WTC11 (cell line): ENCODE measurements around the gene EIF2A. TPM values are rescaled to one million over a fixed set of nuclear protein-coding genes. Genes with fewer than 3 reads are reported as not detected.

ENCODE experiments used
- ATAC-seq: fragments of 200-7000 bp; cut with Tn5 transposase; 2 replicates; pipeline ENCODE4 v1.10.0; 2021; ENCODE audit warnings: mild to moderate bottlenecking, moderate library complexity
- CTCF ChIA-PET: fragments of 300-600 bp; sonication (Branson Sonifier 250); formaldehyde crosslinking; loops from one replicate; lab custom pipeline; 2021; ENCODE audit warnings: antibody characterized with exemption; lab: Charles Lee
- POLR2A ChIA-PET: fragments of 350-600 bp; sonication (Branson Sonifier 250); formaldehyde crosslinking; loops from one replicate; lab custom pipeline; 2021; ENCODE audit warnings: antibody characterized with exemption; lab: Charles Lee
- DNase-seq: peaks from one replicate; pipeline ENCODE4 v3.0.0; 2021; ENCODE audit warnings: low spot score
- H3K27ac Mint-ChIP-seq: 2 replicates; pipeline ENCODE4 v1.8.0; 2021; ENCODE audit warnings: mixed read lengths
- H3K27me3 Mint-ChIP-seq: 2 replicates; pipeline ENCODE4 v1.8.0; 2021; ENCODE audit warnings: low read depth, mild to moderate bottlenecking, moderate library complexity, mixed read lengths
- H3K36me3 Mint-ChIP-seq: 2 replicates; pipeline ENCODE4 v1.8.0; 2021; ENCODE audit warnings: mixed read lengths
- H3K4me1 Mint-ChIP-seq: 2 replicates; pipeline ENCODE4 v1.8.0; 2022; ENCODE audit warnings: mixed read lengths
- H3K4me3 Mint-ChIP-seq: 2 replicates; pipeline ENCODE4 v1.8.0; 2021; ENCODE audit warnings: mild to moderate bottlenecking, moderate library complexity, mixed read lengths
- H3K9me3 Mint-ChIP-seq: 2 replicates; pipeline ENCODE4 v1.8.0; 2021; ENCODE audit warnings: mixed read lengths
- JUN ChIP-seq: sonication (generic); formaldehyde crosslinking; IDR thresholded peaks from 2 replicates; pipeline ENCODE4 v1.8.0; 2023; ENCODE audit warnings: mild to moderate bottlenecking, missing genetic modification reagents
- OVOL2 ChIP-seq: fragments of 250-450 bp; sonication (Bioruptor Pico); IDR thresholded peaks from 2 replicates; pipeline ENCODE4 v1.9.0; 2021; ENCODE audit warnings: mild to moderate bottlenecking, borderline replicate concordance
- TP53 ChIP-seq: sonication (generic); formaldehyde crosslinking; IDR thresholded peaks from 2 replicates; pipeline ENCODE4 v1.8.1; 2023; ENCODE audit warnings: mild to moderate bottlenecking, missing genetic modification reagents
- ZNF232 ChIP-seq: sonication (generic); formaldehyde crosslinking; IDR thresholded peaks from 2 replicates; pipeline ENCODE4 v1.8.0; 2022; ENCODE audit warnings: mild to moderate bottlenecking, missing genetic modification reagents
- total RNA-seq: library from RNA; stranded (reverse); gene quantifications from 3 replicates; pipeline ENCODE4 v1.2.3, GENCODE V29; 2021
- TF ChIP-seq, protein P1 (sequence below): sonication (generic); formaldehyde crosslinking; IDR thresholded peaks from 2 replicates; pipeline ENCODE4 v1.8.1; 2023; ENCODE audit warnings: mild to moderate bottlenecking, missing genetic modification reagents
- TF ChIP-seq, protein P2 (sequence below): sonication (generic); formaldehyde crosslinking; IDR thresholded peaks from 2 replicates; pipeline ENCODE4 v1.8.1; 2022; ENCODE audit warnings: mild to moderate bottlenecking, moderate library complexity, missing genetic modification reagents
- TF ChIP-seq, protein P3 (sequence below): fragments of 250-450 bp; sonication (Bioruptor Pico); IDR thresholded peaks from 2 replicates; pipeline ENCODE4 v1.9.0; 2021; ENCODE audit warnings: mild to moderate bottlenecking
- TF ChIP-seq, protein P4 (sequence below): sonication (generic); formaldehyde crosslinking; conservative IDR thresholded peaks from 2 replicates; pipeline ENCODE4 v1.8.1; 2023; ENCODE audit warnings: mild to moderate bottlenecking, low read depth, missing genetic modification reagents, moderate library complexity
- TF ChIP-seq, protein P5 (sequence below): fragments of 250-450 bp; sonication (Bioruptor Pico); IDR thresholded peaks from 2 replicates; pipeline ENCODE4 v2.1.2; 2022; ENCODE audit warnings: mild to moderate bottlenecking, moderate library complexity
- TF ChIP-seq, protein P6 (sequence below): fragments of 250-450 bp; sonication (Bioruptor Pico); IDR thresholded peaks from 2 replicates; pipeline ENCODE4 v1.9.0; 2021; ENCODE audit warnings: moderate library complexity, mild to moderate bottlenecking, inconsistent platforms, borderline replicate concordance
- TF ChIP-seq, protein P7 (sequence below): fragments of 250-450 bp; sonication (Bioruptor Pico); IDR thresholded peaks from 2 replicates; pipeline ENCODE4 v1.9.0; 2021; ENCODE audit warnings: mild to moderate bottlenecking, borderline replicate concordance

The EIF2A gene
- total RNA-seq, 1 experiment from 2014 or later: 88.4 TPM

DNA sequence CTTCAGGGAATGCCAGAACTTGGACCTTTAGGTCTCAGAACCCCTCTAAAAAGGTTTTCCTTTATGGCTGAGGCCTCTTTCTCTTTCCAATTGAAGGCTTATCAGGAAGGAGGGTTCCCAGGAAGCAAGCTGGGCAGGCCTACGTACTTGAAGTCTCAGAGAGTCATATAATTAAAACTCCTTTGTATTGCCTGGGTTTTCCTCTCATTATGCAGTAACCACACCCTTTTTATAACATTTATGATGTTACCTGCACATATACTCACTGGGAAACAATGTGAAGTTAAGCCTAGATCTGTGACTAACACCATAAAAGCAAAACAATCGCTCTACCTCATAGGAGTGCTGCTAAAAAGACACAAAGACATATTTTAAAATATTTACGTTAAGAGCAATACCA is 27.6 kb upstream of the EIF2A start:
- DNase-seq (no peak), ATAC-seq (no peak)
- TF ChIP-seq, protein P1, sequence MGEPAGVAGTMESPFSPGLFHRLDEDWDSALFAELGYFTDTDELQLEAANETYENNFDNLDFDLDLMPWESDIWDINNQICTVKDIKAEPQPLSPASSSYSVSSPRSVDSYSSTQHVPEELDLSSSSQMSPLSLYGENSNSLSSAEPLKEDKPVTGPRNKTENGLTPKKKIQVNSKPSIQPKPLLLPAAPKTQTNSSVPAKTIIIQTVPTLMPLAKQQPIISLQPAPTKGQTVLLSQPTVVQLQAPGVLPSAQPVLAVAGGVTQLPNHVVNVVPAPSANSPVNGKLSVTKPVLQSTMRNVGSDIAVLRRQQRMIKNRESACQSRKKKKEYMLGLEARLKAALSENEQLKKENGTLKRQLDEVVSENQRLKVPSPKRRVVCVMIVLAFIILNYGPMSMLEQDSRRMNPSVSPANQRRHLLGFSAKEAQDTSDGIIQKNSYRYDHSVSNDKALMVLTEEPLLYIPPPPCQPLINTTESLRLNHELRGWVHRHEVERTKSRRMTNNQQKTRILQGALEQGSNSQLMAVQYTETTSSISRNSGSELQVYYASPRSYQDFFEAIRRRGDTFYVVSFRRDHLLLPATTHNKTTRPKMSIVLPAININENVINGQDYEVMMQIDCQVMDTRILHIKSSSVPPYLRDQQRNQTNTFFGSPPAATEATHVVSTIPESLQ (CRISPR knock-in tag): no peak
- TF ChIP-seq TP53 (CRISPR knock-in tag) (no peak), JUN (CRISPR knock-in tag) (no peak), OVOL2 (CRISPR knock-in tag) (no peak), ZNF232 (CRISPR knock-in tag) (no peak)
- TF ChIP-seq, protein P2, sequence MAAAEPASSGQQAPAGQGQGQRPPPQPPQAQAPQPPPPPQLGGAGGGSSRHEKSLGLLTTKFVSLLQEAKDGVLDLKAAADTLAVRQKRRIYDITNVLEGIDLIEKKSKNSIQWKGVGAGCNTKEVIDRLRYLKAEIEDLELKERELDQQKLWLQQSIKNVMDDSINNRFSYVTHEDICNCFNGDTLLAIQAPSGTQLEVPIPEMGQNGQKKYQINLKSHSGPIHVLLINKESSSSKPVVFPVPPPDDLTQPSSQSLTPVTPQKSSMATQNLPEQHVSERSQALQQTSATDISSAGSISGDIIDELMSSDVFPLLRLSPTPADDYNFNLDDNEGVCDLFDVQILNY (CRISPR knock-in tag): no peak
- TF ChIP-seq, protein P3, sequence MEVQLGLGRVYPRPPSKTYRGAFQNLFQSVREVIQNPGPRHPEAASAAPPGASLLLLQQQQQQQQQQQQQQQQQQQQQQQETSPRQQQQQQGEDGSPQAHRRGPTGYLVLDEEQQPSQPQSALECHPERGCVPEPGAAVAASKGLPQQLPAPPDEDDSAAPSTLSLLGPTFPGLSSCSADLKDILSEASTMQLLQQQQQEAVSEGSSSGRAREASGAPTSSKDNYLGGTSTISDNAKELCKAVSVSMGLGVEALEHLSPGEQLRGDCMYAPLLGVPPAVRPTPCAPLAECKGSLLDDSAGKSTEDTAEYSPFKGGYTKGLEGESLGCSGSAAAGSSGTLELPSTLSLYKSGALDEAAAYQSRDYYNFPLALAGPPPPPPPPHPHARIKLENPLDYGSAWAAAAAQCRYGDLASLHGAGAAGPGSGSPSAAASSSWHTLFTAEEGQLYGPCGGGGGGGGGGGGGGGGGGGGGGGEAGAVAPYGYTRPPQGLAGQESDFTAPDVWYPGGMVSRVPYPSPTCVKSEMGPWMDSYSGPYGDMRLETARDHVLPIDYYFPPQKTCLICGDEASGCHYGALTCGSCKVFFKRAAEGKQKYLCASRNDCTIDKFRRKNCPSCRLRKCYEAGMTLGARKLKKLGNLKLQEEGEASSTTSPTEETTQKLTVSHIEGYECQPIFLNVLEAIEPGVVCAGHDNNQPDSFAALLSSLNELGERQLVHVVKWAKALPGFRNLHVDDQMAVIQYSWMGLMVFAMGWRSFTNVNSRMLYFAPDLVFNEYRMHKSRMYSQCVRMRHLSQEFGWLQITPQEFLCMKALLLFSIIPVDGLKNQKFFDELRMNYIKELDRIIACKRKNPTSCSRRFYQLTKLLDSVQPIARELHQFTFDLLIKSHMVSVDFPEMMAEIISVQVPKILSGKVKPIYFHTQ (CRISPR knock-in tag): no peak
- TF ChIP-seq, protein P4, sequence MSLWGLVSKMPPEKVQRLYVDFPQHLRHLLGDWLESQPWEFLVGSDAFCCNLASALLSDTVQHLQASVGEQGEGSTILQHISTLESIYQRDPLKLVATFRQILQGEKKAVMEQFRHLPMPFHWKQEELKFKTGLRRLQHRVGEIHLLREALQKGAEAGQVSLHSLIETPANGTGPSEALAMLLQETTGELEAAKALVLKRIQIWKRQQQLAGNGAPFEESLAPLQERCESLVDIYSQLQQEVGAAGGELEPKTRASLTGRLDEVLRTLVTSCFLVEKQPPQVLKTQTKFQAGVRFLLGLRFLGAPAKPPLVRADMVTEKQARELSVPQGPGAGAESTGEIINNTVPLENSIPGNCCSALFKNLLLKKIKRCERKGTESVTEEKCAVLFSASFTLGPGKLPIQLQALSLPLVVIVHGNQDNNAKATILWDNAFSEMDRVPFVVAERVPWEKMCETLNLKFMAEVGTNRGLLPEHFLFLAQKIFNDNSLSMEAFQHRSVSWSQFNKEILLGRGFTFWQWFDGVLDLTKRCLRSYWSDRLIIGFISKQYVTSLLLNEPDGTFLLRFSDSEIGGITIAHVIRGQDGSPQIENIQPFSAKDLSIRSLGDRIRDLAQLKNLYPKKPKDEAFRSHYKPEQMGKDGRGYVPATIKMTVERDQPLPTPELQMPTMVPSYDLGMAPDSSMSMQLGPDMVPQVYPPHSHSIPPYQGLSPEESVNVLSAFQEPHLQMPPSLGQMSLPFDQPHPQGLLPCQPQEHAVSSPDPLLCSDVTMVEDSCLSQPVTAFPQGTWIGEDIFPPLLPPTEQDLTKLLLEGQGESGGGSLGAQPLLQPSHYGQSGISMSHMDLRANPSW (CRISPR knock-in tag): no peak
- TF ChIP-seq, protein P5, sequence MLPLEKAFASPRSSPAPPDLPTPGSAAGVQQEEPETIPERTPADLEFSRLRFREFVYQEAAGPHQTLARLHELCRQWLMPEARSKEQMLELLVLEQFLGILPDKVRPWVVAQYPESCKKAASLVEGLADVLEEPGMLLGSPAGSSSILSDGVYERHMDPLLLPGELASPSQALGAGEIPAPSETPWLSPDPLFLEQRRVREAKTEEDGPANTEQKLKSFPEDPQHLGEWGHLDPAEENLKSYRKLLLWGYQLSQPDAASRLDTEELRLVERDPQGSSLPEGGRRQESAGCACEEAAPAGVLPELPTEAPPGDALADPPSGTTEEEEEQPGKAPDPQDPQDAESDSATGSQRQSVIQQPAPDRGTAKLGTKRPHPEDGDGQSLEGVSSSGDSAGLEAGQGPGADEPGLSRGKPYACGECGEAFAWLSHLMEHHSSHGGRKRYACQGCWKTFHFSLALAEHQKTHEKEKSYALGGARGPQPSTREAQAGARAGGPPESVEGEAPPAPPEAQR (CRISPR knock-in tag): no peak
- TF ChIP-seq, protein P6, sequence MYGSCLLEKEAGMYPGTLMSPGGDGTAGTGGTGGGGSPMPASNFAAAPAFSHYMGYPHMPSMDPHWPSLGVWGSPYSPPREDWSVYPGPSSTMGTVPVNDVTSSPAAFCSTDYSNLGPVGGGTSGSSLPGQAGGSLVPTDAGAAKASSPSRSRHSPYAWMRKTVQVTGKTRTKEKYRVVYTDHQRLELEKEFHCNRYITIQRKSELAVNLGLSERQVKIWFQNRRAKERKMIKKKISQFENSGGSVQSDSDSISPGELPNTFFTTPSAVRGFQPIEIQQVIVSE: no peak
- TF ChIP-seq, protein P7, sequence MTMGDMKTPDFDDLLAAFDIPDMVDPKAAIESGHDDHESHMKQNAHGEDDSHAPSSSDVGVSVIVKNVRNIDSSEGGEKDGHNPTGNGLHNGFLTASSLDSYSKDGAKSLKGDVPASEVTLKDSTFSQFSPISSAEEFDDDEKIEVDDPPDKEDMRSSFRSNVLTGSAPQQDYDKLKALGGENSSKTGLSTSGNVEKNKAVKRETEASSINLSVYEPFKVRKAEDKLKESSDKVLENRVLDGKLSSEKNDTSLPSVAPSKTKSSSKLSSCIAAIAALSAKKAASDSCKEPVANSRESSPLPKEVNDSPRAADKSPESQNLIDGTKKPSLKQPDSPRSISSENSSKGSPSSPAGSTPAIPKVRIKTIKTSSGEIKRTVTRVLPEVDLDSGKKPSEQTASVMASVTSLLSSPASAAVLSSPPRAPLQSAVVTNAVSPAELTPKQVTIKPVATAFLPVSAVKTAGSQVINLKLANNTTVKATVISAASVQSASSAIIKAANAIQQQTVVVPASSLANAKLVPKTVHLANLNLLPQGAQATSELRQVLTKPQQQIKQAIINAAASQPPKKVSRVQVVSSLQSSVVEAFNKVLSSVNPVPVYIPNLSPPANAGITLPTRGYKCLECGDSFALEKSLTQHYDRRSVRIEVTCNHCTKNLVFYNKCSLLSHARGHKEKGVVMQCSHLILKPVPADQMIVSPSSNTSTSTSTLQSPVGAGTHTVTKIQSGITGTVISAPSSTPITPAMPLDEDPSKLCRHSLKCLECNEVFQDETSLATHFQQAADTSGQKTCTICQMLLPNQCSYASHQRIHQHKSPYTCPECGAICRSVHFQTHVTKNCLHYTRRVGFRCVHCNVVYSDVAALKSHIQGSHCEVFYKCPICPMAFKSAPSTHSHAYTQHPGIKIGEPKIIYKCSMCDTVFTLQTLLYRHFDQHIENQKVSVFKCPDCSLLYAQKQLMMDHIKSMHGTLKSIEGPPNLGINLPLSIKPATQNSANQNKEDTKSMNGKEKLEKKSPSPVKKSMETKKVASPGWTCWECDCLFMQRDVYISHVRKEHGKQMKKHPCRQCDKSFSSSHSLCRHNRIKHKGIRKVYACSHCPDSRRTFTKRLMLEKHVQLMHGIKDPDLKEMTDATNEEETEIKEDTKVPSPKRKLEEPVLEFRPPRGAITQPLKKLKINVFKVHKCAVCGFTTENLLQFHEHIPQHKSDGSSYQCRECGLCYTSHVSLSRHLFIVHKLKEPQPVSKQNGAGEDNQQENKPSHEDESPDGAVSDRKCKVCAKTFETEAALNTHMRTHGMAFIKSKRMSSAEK: no peak
- ChIA-PET CTCF (no interaction called here), POLR2A (no interaction called here)
- Mint-ChIP-seq H3K27ac (no peak overlapping the region), H3K4me1 (0 out of 2 replicates have a peak, but pooled peaks cover 5% of the 10 kb centered on the region), H3K4me3 (no peak overlapping the region), H3K36me3 (peaks cover 23% of the 10 kb centered on the region), H3K27me3 (no peaks in the 10 kb centered on the region), H3K9me3 (peaks cover 36% of the 10 kb centered on the region)
